Breast epithelium (tissue), 4 donors: ENCODE measurements around the gene GHR. TPM values are rescaled to one million over a fixed set of nuclear protein-coding genes. Genes with fewer than 3 reads are reported as not detected.

ENCODE experiments used
- DNase-seq, 2 donors: peaks; one replicate each; pipeline ENCODE4 v3.0.0-alpha.2; 2019; ENCODE audit warnings: low spot score in 2 of 2
- H3K27ac ChIP-seq, 2 donors: fragments of 200-600 bp; sonication (generic) in 1 of 2; one replicate each; pipeline ENCODE4 v1.5.1; 2016 to 2019; ENCODE audit warnings: mild to moderate bottlenecking in 1 of 2
- H3K27me3 ChIP-seq, 2 donors: fragments of 200-600 bp; sonication (generic) in 1 of 2; one replicate each; pipeline versions ENCODE4 v1.5.1 to v1.6.0; 2017 to 2019; ENCODE audit warnings: control low read depth in 1 of 2, mild to moderate bottlenecking in 1 of 2
- H3K36me3 ChIP-seq: fragments of 200-600 bp; one replicate; pipeline ENCODE4 v1.5.1; 2019
- H3K4me1 ChIP-seq, 2 donors: fragments of 200-600 bp; sonication (generic); one replicate each; pipeline ENCODE4 v1.5.1; 2016 to 2019; ENCODE audit warnings: control low read depth in 1 of 2
- H3K4me3 ChIP-seq, 3 donors: fragments of 200-600 bp; sonication (generic); 1 replicate in 2 of 3; 2 replicates in 1 of 3; pipeline ENCODE4 v1.5.1; 2016 to 2019; ENCODE audit warnings: mild to moderate bottlenecking in 3 of 3, moderate library complexity in 2 of 3
- H3K9me3 ChIP-seq, 2 donors: fragments of 200-600 bp; sonication (generic) in 1 of 2; one replicate each; pipeline ENCODE4 v1.5.1; 2016 to 2019; ENCODE audit warnings: control low read depth in 1 of 2
- CTCF ChIP-seq, 3 donors: fragments of 450-650 bp; IDR thresholded peaks; one replicate each; pipeline ENCODE4 v1.5.1; 2016 to 2017; ENCODE audit warnings: antibody characterized with exemption in 3 of 3, mild to moderate bottlenecking in 3 of 3, moderate library complexity in 3 of 3
- POLR2A ChIP-seq: fragments of 450-650 bp; IDR thresholded peaks from one replicate; pipeline ENCODE4 v1.6.1; 2016; ENCODE audit warnings: antibody characterized with exemption, mild to moderate bottlenecking, moderate library complexity
- POLR2AphosphoS5 ChIP-seq, 3 donors: sonication (generic); formaldehyde crosslinking; IDR thresholded peaks; one replicate each; pipeline ENCODE4 v1.6.1; 2017; ENCODE audit warnings: antibody characterized with exemption in 3 of 3
- intact Hi-C: fragments of 100-400 bp; cut with DNase I; formaldehyde crosslinking; loops from one replicate; pipeline ENCODE4 v1.15.1; 2023; ENCODE audit warnings: low total_unique reads
- total RNA-seq, 3 donors: library from RNA; depleted of rRNA; stranded (reverse); fragments of >200 nt; gene quantifications; one replicate each; pipeline ENCODE4 v1.1.0, GENCODE V29; 2016

GHR gene
- total RNA-seq, 3 donors from 2014 or later, result 25.6 to 234 (median 26.5) TPM

GRCh38 chr5:42400474-42400873 is 22.8 kb upstream of the GHR start:
- no peaks in the 10 kb centered on the region for H3K27me3 ChIP-seq
- TF ChIP-seq POLR2A, result no peak
- TF ChIP-seq CTCF (IDR thresholded peaks at IDR 0.05), result no peak
- no peak for TF ChIP-seq POLR2AphosphoS5 (IDR thresholded peaks at IDR 0.05)
- no peak overlapping the region for H3K4me3 ChIP-seq
- intact Hi-C loops, result no loop called here
- H3K4me1 ChIP-seq, result no peaks in the 10 kb centered on the region
- no peak overlapping the region for H3K27ac ChIP-seq
- no peaks in the 10 kb centered on the region for H3K9me3 ChIP-seq
- H3K36me3 ChIP-seq, result no peaks in the 10 kb centered on the region
- no peak for DNase-seq

GRCh38 chr5:42403236-42403635 is 20.0 kb upstream of the GHR start:
- Histone ChIP-seq H3K27me3 (no peaks in the 10 kb centered on the region), H3K4me1 (no peaks in the 10 kb centered on the region), H3K27ac (no peak overlapping the region), H3K9me3 (no peaks in the 10 kb centered on the region), H3K4me3 (no peak overlapping the region), H3K36me3 (no peaks in the 10 kb centered on the region)
- intact Hi-C loops, result no loop called here
- DNase-seq, result no peak
- TF ChIP-seq POLR2A, result no peak
- TF ChIP-seq CTCF (IDR thresholded peaks at IDR 0.05), result no peak
- TF ChIP-seq POLR2AphosphoS5 (IDR thresholded peaks at IDR 0.05), result no peak

- TF ChIP-seq CTCF (IDR thresholded peaks at IDR 0.05) (no peak), POLR2A (no peak), POLR2AphosphoS5 (IDR thresholded peaks at IDR 0.05) (no peak)
- Histone ChIP-seq H3K4me3 (no peak overlapping the region), H3K9me3 (no peaks in the 10 kb centered on the region), H3K4me1 (no peaks in the 10 kb centered on the region), H3K27me3 (no peaks in the 10 kb centered on the region), H3K36me3 (no peaks in the 10 kb centered on the region), H3K27ac (no peak overlapping the region)
- intact Hi-C loops, result no loop called here
- no peak for DNase-seq
These were observed 18.9 kb upstream of the GHR start for GRCh38 chr5:42404366-42404765.

- intact Hi-C loops, result no loop called here
These were observed 3.9 kb upstream of the GHR start for GRCh38 chr5:42419294-42419693.

More at GRCh38 chr5:42419294-42419693, 3.9 kb upstream of the GHR start:
- Histone ChIP-seq H3K4me3 (no peak overlapping the region), H3K9me3 (no peaks in the 10 kb centered on the region), H3K36me3 (no peaks in the 10 kb centered on the region), H3K27me3 (no peaks in the 10 kb centered on the region), H3K4me1 (no peaks in the 10 kb centered on the region), H3K27ac (no peak overlapping the region)
- TF ChIP-seq CTCF (IDR thresholded peaks at IDR 0.05) (no peak), POLR2A (no peak), POLR2AphosphoS5 (IDR thresholded peaks at IDR 0.05) (no peak)
- DNase-seq, result no peak
